OCI-LY7 (cell line): ENCODE data around the gene METAP1D.

ENCODE experiments used
- EZH2phosphoT487 ChIP-seq: fragments of 200-600 bp; sonication (generic); IDR thresholded peaks from 2 replicates; pipeline ENCODE4 v1.6.1; 2018; ENCODE audit warnings: low read depth, borderline replicate concordance, mild to moderate bottlenecking, mixed run types, antibody characterized with exemption, low read length, moderate library complexity, mixed read lengths
- TF ChIP-seq, protein P1 (sequence below): fragments of 200-600 bp; sonication (generic); conservative IDR thresholded peaks from 2 replicates; pipeline ENCODE4 v1.5.1; 2014; ENCODE audit warnings: mild to moderate bottlenecking, antibody characterized with exemption, low read length, moderate library complexity, mixed read lengths

DNA sequence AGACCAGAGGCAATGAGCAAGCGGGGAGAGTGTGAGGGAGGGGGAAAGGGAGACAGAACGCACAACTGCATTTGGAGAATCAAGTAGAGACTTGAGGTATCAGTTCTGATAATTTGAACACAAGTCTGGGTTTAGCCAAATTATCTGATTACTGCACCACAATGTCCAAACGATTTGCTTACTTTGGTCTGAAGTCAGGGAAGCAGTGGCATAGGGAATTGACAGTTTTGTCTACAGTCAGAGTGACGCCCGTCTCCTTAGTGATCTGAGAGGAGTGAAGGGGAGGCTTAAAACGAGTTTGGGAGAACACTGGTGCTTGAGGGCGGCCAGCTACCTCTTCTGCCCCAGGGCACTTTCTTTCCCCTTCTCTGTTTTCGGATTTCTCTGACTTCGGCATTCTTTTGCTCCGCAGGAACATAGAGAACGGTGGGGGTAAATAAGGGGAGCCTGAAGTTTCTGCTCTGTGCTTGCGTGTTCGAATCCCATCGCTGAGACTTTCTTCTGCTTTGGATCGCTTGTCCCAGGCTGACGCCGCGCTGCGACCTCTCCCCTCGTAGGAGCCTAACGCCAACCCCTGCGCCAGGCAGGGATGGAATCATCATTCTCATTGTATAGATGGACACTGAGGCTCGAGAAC lies 105.8 kb downstream of the METAP1D start:
- TF ChIP-seq, protein P1, sequence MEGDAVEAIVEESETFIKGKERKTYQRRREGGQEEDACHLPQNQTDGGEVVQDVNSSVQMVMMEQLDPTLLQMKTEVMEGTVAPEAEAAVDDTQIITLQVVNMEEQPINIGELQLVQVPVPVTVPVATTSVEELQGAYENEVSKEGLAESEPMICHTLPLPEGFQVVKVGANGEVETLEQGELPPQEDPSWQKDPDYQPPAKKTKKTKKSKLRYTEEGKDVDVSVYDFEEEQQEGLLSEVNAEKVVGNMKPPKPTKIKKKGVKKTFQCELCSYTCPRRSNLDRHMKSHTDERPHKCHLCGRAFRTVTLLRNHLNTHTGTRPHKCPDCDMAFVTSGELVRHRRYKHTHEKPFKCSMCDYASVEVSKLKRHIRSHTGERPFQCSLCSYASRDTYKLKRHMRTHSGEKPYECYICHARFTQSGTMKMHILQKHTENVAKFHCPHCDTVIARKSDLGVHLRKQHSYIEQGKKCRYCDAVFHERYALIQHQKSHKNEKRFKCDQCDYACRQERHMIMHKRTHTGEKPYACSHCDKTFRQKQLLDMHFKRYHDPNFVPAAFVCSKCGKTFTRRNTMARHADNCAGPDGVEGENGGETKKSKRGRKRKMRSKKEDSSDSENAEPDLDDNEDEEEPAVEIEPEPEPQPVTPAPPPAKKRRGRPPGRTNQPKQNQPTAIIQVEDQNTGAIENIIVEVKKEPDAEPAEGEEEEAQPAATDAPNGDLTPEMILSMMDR = no peak
- TF ChIP-seq EZH2phosphoT487 = no peak
